Measurements from ENCODE around the gene ALDH1A2.

ALDH1A2 gene

GRCh38 chr15:58062175-58062574 lies 3.3 kb downstream of the ALDH1A2 start:
- DNase-seq, result no peak
- Histone ChIP-seq H3K18ac (ENCODE audit: low read depth in 1 of 2, low read length in 2 of 2) (no peak overlapping the region), H2BK5ac (ENCODE audit: low read depth, low read length, poor library complexity, severe bottlenecking) (no peak overlapping the region), H3K79me1 (replicated peaks; ENCODE audit: low read length, poor library complexity, severe bottlenecking) (no peaks in the 10 kb centered on the region), H2BK12ac (ENCODE audit: low read length in 2 of 2) (no peak overlapping the region), H3K9me3 (ENCODE audit: control insufficient read depth, low read length) (no peaks in the 10 kb centered on the region), H3K4me3 (ENCODE audit: insufficient read depth in 1 of 2, low read depth in 1 of 2, low read length in 2 of 2) (no peak overlapping the region), H2BK15ac (ENCODE audit: low read depth, poor library complexity, severe bottlenecking) (no peak overlapping the region), H3K23ac (ENCODE audit: low read length in 2 of 2) (no peak overlapping the region), H3K14ac (ENCODE audit: low read length in 2 of 2) (no peak overlapping the region), H3K27me3 (ENCODE audit: control insufficient read depth in 1 of 2, insufficient read depth in 1 of 2, low read length in 2 of 2) (peaks cover 53 to 59% of the 10 kb centered on the region in 2 experiments), H3K4me2 (ENCODE audit: low read length, poor library complexity, severe bottlenecking) (no peak overlapping the region), H2AK5ac (ENCODE audit: low read length, severe bottlenecking) (no peak overlapping the region), H2AFZ (ENCODE audit: low read depth, low read length) (no peak overlapping the region), H3K27ac (ENCODE audit: low read length, poor library complexity, severe bottlenecking) (no peak overlapping the region), H4K91ac (ENCODE audit: low read length) (no peak overlapping the region), H2BK120ac (ENCODE audit: low read depth, low read length) (no peak overlapping the region), H3K9ac (ENCODE audit: low read length) (no peak overlapping the region), H4K8ac (ENCODE audit: low read length) (no peak overlapping the region), H3K4me1 (ENCODE audit: control insufficient read depth, insufficient read depth, low read depth, low read length) (peaks cover 11% of the 10 kb centered on the region), H3K4ac (ENCODE audit: low read depth in 1 of 2, low read length in 2 of 2) (no peak overlapping the region), H3K36me3 (ENCODE audit: control insufficient read depth in 1 of 2, insufficient read depth in 2 of 2, low read depth in 1 of 2, low read length in 2 of 2) (no peaks in the 10 kb centered on the region)
- 51% methylated on average over 4 of the region's 5 CpGs for WGBS

DNA sequence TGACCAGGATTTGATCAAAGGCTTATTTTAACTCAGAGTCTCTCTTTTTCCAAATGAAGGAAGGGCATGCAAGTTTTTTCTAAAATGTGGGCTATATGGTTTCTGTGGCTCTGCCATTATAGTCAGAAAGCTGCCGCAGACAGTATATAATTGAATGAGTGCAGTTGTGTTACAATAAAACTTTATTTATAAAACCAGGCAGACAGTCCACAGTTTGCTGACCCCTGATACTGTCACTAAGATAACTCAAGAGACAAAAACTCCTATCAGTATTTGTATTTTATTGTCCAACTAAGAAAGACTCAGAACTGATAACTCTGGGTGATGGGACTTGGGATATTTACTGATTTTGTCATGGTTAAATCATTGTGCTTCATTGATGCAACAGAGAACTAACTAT lies 4.9 kb downstream of the ALDH1A2 start:
- Histone ChIP-seq H3K9me3 (ENCODE audit: control insufficient read depth, low read length) (no peaks in the 10 kb centered on the region), H2BK120ac (ENCODE audit: low read depth, low read length) (no peak overlapping the region), H3K36me3 (ENCODE audit: control insufficient read depth in 1 of 2, insufficient read depth in 2 of 2, low read depth in 1 of 2, low read length in 2 of 2) (no peaks in the 10 kb centered on the region), H3K9ac (ENCODE audit: low read length) (no peak overlapping the region), H2AFZ (ENCODE audit: low read depth, low read length) (no peak overlapping the region), H3K27me3 (ENCODE audit: control insufficient read depth in 1 of 2, insufficient read depth in 1 of 2, low read length in 2 of 2) (peaks cover 41 to 44% of the 10 kb centered on the region in 2 experiments), H3K27ac (ENCODE audit: low read length, poor library complexity, severe bottlenecking) (no peak overlapping the region), H3K4me2 (ENCODE audit: low read length, poor library complexity, severe bottlenecking) (no peak overlapping the region), H3K4me3 (ENCODE audit: insufficient read depth in 1 of 2, low read depth in 1 of 2, low read length in 2 of 2) (no peak overlapping the region), H3K4me1 (ENCODE audit: control insufficient read depth, insufficient read depth, low read depth, low read length) (peaks cover 4% of the 10 kb centered on the region), H2AK5ac (ENCODE audit: low read length, severe bottlenecking) (no peak overlapping the region), H2BK15ac (ENCODE audit: low read depth, poor library complexity, severe bottlenecking) (no peak overlapping the region), H3K18ac (ENCODE audit: low read depth in 1 of 2, low read length in 2 of 2) (no peak overlapping the region), H2BK12ac (ENCODE audit: low read length in 2 of 2) (no peak overlapping the region), H2BK5ac (ENCODE audit: low read depth, low read length, poor library complexity, severe bottlenecking) (no peak overlapping the region), H4K91ac (ENCODE audit: low read length) (no peak overlapping the region), H3K4ac (ENCODE audit: low read depth in 1 of 2, low read length in 2 of 2) (no peak overlapping the region), H3K23ac (ENCODE audit: low read length in 2 of 2) (no peak overlapping the region), H4K8ac (ENCODE audit: low read length) (no peak overlapping the region), H3K79me1 (replicated peaks; ENCODE audit: low read length, poor library complexity, severe bottlenecking) (no peaks in the 10 kb centered on the region), H3K14ac (ENCODE audit: low read length in 2 of 2) (no peak overlapping the region)
- WGBS, result no CpG with 5 or more reads among the region's 1 CpG
- DNase-seq, result no peak

DNA sequence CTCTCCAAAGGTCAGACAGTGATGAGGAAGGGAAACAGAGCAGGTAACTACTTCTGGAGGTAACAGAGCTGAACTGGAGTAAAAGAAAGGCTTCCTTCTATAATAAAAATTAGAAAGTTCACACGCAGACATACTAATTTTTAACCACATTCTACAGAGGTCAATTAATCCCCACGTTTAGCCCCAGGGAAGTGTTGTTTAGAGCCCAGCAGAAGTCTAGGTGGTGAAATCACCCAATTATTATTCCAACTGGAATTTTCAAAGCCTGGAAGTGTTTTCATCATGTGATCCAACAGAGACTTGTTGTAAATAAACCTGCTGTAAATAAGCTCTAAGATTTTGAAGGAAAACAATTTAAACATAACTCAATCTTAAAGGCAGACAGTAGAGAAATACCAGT lies 6.8 kb downstream of the ALDH1A2 start:
- Histone ChIP-seq H2BK5ac (ENCODE audit: low read depth, low read length, poor library complexity, severe bottlenecking) (no peak overlapping the region), H3K4me1 (ENCODE audit: control insufficient read depth, insufficient read depth, low read depth, low read length) (no peaks in the 10 kb centered on the region)

DNA sequence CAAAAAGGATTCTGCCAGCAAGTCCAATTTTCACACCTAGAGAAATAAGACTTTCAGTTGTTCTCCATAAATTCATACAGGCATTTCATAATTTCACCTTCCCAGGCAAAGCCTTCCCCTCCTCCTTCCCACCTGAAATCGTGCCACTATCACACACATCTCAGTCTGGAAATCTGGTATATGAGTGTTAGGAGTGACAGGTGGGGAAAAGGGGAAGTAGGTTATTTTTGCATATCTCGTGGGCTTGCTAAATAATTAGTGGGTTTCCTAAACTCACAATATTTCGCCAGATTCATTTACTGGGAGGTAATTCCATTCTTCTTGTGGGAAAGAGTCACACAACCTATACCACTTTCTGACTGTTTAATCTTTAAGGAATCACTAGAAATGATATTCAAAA lies 7.4 kb downstream of the ALDH1A2 start:
- Histone ChIP-seq H2BK12ac (ENCODE audit: low read length in 2 of 2) (no peak overlapping the region), H3K4me2 (ENCODE audit: low read length, poor library complexity, severe bottlenecking) (no peak overlapping the region), H4K91ac (ENCODE audit: low read length) (no peak overlapping the region), H3K27me3 (ENCODE audit: control insufficient read depth in 1 of 2, insufficient read depth in 1 of 2, low read length in 2 of 2) (peaks cover 17 to 23% of the 10 kb centered on the region in 2 experiments), H2AFZ (ENCODE audit: low read depth, low read length) (no peak overlapping the region), H2BK120ac (ENCODE audit: low read depth, low read length) (no peak overlapping the region), H4K8ac (ENCODE audit: low read length) (no peak overlapping the region), H2BK5ac (ENCODE audit: low read depth, low read length, poor library complexity, severe bottlenecking) (no peak overlapping the region), H3K14ac (ENCODE audit: low read length in 2 of 2) (no peak overlapping the region), H3K9me3 (ENCODE audit: control insufficient read depth, low read length) (no peaks in the 10 kb centered on the region), H3K4ac (ENCODE audit: low read depth in 1 of 2, low read length in 2 of 2) (no peak overlapping the region), H3K27ac (ENCODE audit: low read length, poor library complexity, severe bottlenecking) (no peak overlapping the region), H3K4me3 (ENCODE audit: insufficient read depth in 1 of 2, low read depth in 1 of 2, low read length in 2 of 2) (no peak overlapping the region), H3K9ac (ENCODE audit: low read length) (no peak overlapping the region), H3K18ac (ENCODE audit: low read depth in 1 of 2, low read length in 2 of 2) (no peak overlapping the region), H3K23ac (ENCODE audit: low read length in 2 of 2) (no peak overlapping the region), H3K4me1 (ENCODE audit: control insufficient read depth, insufficient read depth, low read depth, low read length) (no peaks in the 10 kb centered on the region), H3K79me1 (replicated peaks; ENCODE audit: low read length, poor library complexity, severe bottlenecking) (no peaks in the 10 kb centered on the region), H2BK15ac (ENCODE audit: low read depth, poor library complexity, severe bottlenecking) (no peak overlapping the region), H2AK5ac (ENCODE audit: low read length, severe bottlenecking) (no peak overlapping the region), H3K36me3 (ENCODE audit: control insufficient read depth in 1 of 2, insufficient read depth in 2 of 2, low read depth in 1 of 2, low read length in 2 of 2) (no peaks in the 10 kb centered on the region)
- no peak for DNase-seq
- 57% methylated on average over 1 of the region's 3 CpGs for WGBS

More for the DNA sequence above, 6.8 kb downstream of the ALDH1A2 start:
- no CpG with 5 or more reads among the region's 2 CpGs for WGBS
- Histone ChIP-seq H3K4ac (ENCODE audit: low read depth in 1 of 2, low read length in 2 of 2) (no peak overlapping the region), H3K4me3 (ENCODE audit: insufficient read depth in 1 of 2, low read depth in 1 of 2, low read length in 2 of 2) (no peak overlapping the region), H2BK12ac (ENCODE audit: low read length in 2 of 2) (no peak overlapping the region), H2BK120ac (ENCODE audit: low read depth, low read length) (no peak overlapping the region), H3K4me2 (ENCODE audit: low read length, poor library complexity, severe bottlenecking) (no peak overlapping the region), H3K14ac (ENCODE audit: low read length in 2 of 2) (no peak overlapping the region), H3K27me3 (ENCODE audit: control insufficient read depth in 1 of 2, insufficient read depth in 1 of 2, low read length in 2 of 2) (peaks cover 22 to 29% of the 10 kb centered on the region in 2 experiments), H2BK15ac (ENCODE audit: low read depth, poor library complexity, severe bottlenecking) (no peak overlapping the region), H3K9me3 (ENCODE audit: control insufficient read depth, low read length) (no peaks in the 10 kb centered on the region), H3K79me1 (replicated peaks; ENCODE audit: low read length, poor library complexity, severe bottlenecking) (no peaks in the 10 kb centered on the region), H4K8ac (ENCODE audit: low read length) (no peak overlapping the region), H3K36me3 (ENCODE audit: control insufficient read depth in 1 of 2, insufficient read depth in 2 of 2, low read depth in 1 of 2, low read length in 2 of 2) (no peaks in the 10 kb centered on the region), H2AFZ (ENCODE audit: low read depth, low read length) (no peak overlapping the region), H3K27ac (ENCODE audit: low read length, poor library complexity, severe bottlenecking) (no peak overlapping the region), H3K23ac (ENCODE audit: low read length in 2 of 2) (no peak overlapping the region), H4K91ac (ENCODE audit: low read length) (no peak overlapping the region), H3K18ac (ENCODE audit: low read depth in 1 of 2, low read length in 2 of 2) (no peak overlapping the region), H2AK5ac (ENCODE audit: low read length, severe bottlenecking) (no peak overlapping the region), H3K9ac (ENCODE audit: low read length) (no peak overlapping the region)
- no peak for DNase-seq

All from mesenchymal stem cell (in vitro differentiated cells and primary cell).